HG03175 (cell line): Measurements from ENCODE around the gene MED31.
A peak's percentile ranks its signal among the peaks of the same experiment; 100 is the strongest.
"Not testable (repeated sequence)": the region's sequence is repeated elsewhere in the genome, so short reads cannot be mapped to it uniquely, and the experiment has no call there.

Source experiments
- ATAC-seq: cut with Tn5 transposase; IDR thresholded peaks from one replicate; pipeline ENCODE4 v1.9.1; 2021; ENCODE audit warnings: mild to moderate bottlenecking, moderate library complexity; ENCODE audit not compliant: unreplicated experiment

The MED31 gene

GRCh38 chr17:6656797-6657632 is 5.6 kb upstream of the MED31 start:
- ATAC-seq: not testable (repeated sequence)

GRCh38 chr17:6655732-6656361 is 4.4 kb upstream of the MED31 start:
- not testable (repeated sequence) for ATAC-seq

DNA sequence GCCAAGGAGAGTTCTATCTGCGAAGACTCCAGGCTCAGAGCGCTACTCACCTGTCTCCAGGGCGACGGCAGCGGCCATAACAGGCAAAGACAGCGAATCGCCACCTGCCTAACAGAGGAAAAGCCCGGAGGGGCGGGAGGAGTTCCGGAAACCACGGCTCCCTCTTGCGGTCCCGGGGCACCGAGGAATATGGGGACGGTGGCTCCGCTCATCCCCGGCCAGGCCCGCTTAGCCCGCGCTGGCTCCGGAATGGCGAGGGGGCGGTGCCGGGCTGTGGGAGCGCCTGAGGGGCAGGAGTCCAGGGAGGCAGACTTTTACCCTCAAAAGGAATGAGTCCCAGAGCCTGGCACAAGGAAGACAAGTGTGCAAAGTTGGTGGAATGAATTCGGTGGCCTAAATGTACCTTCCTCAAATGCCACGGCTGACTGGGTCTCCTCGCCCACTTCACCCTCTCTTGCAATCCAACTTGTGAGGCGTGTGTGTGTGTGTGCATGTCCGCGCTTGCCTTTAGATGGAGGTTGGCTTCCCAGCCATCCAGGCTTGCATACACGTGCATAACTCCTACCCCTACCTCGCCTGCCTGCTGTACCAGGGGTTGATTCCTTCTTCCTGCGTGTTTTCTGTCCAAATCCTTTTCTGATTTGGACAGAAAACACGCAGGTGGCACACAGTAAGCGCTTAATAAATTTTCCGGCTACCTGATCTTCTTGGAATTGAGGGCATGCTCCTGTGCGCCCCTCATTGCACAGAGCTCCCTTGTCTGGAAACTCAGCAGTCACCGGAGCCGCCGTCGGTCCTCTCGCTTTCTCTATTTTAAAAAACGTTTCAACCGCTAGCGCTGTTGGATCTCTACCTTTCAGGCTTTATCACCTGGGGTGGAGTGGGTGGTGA is 3.7 kb upstream of the MED31 start:
- no peak for ATAC-seq

DNA sequence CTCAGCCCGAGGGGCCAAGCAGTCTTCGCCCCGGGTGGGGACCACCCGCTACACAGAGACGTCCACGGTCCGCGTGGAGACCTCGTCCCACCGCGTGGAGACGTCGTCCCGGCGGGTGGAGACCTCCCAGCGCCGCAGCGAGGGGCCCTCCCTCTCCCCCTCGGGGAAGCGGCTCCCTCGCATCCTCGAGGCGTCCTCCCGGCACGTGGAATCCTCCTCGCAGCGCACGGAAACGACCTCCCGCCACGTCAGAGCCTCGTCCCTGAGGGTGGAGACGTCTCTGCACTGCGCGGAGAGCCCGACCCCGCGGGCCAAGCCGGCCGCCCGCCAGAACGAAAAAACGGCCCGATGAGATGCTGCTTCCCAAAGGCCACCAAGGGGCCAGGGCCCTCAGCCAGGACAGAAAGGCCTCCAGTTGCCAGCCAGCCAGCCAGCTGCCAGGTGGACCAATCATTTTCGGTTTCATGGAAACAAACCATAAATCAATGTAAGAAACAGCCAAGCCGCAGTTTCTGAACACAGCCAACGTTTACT is 581 bp upstream of the MED31 start:
- ATAC-seq: peak; percentile 7

DNA sequence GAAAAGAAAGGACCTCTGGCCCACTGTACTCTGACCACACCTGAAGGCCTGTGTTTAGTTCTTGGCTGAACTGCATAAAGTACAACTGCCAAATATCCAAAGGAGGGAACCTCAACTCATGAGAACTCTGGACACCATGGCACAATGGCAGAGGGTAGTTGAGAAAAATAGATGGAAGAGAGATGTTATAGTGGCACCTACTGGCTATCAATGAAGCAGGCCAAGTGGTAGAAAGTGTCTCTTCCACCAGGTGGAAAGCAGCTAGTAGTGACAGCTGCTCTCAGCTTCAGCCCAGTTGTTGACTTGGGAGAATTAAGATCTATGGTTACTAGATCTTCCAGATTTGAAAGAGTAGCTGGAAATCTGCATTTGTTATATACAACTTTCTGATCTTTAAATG is 3.2 kb downstream of the MED31 start:
- no peak for ATAC-seq

DNA sequence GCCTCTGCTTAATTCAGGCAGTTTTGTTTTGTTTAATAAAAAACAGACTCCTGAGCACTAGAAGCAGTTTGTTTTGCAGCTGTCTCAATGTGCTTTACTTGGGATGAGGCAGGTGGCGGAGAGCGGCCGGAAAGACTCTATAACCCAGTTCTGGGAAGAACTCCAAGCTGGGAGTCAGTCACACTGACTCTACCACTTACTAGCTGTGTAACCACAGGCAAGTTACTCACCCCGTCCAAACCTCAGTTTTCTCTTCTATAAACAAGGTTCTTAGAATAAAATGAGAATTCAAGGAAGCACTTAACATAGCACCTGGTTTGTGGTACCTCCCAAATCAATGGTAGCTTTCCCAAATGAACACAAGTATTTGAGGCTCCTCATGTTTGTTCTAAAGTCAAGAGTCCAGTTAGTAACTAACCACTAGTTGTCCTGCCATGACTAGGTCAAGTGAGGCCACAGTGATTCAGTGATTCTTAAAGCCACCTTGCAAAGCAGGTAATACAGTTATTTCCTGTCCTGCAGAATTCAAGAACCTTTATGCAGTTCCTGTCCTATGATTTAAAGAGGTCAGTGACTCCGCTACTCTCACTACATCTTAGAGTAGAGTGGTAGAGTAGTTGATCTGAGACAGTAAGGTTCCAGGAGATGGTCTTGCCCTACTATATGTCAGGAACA is 7.8 kb downstream of the MED31 start:
- ATAC-seq: no peak

GRCh38 chr17:6642592-6642991 is 8.8 kb downstream of the MED31 start:
- no peak for ATAC-seq

DNA sequence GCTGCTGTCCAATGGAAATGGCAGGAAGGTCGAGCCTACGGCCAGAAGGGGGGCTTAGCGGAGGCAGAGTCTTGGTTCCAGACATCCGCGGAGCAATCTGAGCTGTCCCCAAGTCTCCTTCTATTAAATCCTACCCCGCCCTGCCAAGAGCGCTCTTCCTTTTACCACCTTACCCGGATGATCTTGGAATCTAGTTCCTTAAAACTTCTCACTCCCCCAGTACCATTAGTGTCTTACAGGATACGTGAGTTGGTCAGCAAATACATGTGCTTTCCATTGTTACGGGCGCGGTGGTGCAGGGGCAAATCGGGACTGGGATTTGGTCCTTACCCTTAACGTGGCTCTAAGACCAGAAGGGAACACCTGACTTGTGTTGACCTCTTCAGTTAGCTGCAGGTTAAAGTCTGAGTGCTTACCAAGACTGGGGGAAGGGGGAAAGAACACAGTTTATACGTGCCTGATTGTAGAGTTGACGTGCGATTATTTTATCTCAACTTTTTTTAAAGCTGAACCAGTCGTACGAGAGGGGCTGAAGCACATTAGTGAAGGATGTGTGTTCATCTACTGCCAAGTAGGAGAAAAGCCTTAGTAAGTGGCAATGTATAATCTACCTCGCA is 10.1 kb downstream of the MED31 start:
- ATAC-seq: peak; percentile 19

- peak; percentile 92 for ATAC-seq
Observed at GRCh38 chr17:6640536-6641246, 10.7 kb downstream of the MED31 start, which contains the start of the genes KIAA0753 and TXNDC17. TSS of gene KIAA0753 (minus strand) at chr17:6640711. CDS start at chr17:6635103, 5,608 bp downstream. TSS of gene TXNDC17 (plus strand) at chr17:6641060. CDS start at chr17:6641083, 23 bp downstream.

DNA sequence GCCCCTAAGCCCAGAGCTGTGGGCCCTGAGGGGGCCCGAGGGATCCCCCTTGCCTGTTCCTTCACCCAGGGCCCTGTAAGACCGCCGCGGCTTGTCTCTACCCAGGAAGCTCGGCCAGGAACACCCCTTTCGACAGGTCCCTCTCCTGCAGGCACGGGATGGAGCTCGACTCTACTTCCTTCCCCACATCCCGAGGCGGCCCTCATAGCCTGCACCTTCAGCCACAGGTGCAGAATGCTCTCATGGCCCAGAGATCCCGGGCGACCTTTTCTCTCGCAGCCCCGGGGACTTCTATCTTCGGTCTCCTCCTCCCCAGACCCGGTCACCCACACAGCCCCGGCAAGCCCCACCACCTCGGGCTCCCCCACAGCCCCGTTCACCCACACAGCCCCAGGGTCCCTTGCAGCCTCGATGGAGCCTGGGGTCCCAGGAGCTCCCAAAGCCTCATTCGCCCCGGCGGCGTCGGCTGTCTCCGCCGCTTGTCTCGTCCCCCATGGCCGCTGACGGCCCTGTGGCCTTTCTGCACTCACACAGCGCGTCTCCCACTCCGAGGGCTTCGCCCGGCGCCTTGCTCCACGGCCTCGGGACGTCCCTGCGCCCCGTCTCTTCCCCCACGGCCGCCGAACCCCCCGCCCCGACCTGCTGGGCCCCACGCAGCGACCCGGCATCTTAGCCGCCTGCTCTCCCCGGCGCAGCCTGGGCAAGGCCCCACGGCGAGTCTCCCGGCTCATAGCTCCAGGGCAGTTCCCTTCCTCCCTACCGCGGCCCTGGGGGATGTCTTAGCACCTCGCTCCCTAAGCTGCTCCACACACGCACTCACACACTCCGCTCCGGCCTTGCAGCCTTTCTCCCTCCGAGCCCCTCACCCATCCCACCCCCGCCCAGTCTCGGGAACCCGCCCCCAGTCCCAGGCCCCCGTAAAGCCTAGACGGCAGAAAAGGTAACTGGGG is 11.5 kb downstream of the MED31 start:
- ATAC-seq: peak; percentile 8

- ATAC-seq: no peak
Observed at GRCh38 chr17:6639014-6639585, 12.3 kb downstream of the MED31 start.

DNA sequence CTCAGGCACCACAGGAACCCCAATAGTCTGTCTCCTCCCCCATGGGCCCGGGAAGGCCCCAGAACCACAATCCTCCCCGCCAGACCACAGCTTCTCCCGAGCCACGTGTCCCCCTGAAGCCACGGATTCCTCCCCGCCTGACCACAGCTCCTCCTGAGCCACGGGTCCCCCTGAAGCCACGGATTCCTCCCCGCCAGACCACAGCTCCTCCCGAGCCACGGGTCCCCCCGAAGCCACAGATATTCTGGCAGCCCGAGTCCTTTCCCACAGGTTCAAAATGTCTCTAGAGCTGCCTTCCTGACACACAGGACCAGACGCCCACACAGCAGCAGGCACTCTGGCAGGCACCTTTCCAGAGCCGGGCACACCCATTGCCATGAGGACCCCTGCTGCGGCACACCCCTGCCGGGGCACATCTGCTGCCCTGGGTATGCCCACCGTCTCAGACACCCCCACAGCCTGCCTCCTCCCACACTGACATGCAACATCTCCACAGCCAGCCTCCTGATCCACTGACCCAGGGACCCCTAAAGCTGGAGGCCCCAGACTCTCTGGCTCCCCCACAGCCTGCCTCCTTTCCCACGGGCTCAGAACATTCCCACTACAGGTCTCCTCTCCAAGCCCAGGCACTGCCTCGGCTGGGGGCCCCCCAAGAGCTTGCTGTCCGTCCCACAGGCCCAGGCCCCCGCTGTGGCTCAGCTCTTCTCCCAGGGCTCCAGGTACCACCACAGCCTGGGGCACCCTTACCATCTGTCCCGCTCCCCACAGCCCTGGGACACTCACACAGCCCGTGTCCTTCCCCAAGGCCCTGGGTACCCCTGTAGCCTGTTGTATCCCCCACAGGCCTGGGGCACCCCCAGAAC is 13.1 kb downstream of the MED31 start:
- no peak for ATAC-seq

GRCh38 chr17:6637458-6637840 is 14.0 kb downstream of the MED31 start:
- no peak for ATAC-seq

DNA sequence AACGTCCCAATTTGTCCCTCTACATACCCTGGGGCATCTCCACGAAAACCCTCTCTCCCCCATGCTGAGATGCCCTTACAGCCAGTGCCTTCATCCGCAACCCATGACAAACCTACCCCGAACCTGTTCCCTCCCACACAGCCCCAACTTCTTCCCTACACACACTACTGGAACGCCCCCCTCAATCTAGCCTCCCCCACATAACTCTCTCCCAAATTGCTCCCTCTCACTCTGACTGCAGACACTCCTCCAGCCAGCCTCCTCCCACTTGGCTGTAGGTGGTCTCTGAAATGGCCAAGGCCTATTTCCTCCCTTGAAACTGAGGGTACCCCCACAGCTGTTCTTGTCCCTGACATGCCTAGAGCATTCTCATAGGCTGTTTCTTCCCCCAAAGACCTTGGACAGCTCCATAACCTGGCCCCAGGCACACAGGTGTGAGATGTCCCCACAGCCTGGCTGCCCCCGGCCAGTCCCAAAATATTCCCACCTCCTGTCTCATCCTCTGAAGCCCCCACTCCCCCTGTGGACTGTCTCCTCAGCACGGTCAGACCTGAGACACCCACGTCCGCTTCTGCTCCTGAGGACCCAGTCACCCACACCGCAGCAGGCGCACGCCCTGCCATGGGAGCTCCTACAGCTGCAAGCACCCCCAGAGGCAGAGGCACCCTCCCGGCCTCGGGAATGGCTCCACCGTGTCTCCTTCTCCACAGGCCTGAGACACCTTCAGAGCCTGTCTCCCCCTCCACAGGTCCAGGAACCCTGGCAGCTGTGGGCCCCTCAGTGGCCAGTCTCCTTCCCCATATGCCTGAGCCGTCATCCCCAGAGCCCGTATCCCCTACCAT is 14.6 kb downstream of the MED31 start:
- no peak for ATAC-seq

GRCh38 chr17:6636105-6636504 is 15.3 kb downstream of the MED31 start:
- no peak for ATAC-seq

GRCh38 chr17:6633263-6633662 is 18.1 kb downstream of the MED31 start:
- no peak for ATAC-seq
